RWPE2 (cell line): Measurements from ENCODE around the gene TSTD1.
"Not testable (repeated sequence)": the region's sequence is repeated elsewhere in the genome, so short reads cannot be mapped to it uniquely, and the experiment has no call there.

ENCODE experiments used
- ATAC-seq: fragments of 200-7000 bp; cut with Tn5 transposase; 3 replicates; pipeline ENCODE4 v1.9.1; 2021; ENCODE audit warnings: low read depth
- DNase-seq: peaks from one replicate; pipeline ENCODE4 v3.0.0-alpha.2; 2020; ENCODE audit warnings: low spot score
- H3K27ac ChIP-seq: fragments of 450-650 bp; 2 replicates; pipeline ENCODE4 v1.5.1; 2017; ENCODE audit warnings: mild to moderate bottlenecking; ENCODE audit not compliant: poor library complexity, severe bottlenecking
- H3K27me3 ChIP-seq: fragments of 250-450 bp; sonication (Bioruptor Pico); 2 replicates; pipeline ENCODE4 v1.5.1; 2021; ENCODE audit warnings: mild to moderate bottlenecking, moderate library complexity; ENCODE audit not compliant: insufficient read depth, poor library complexity, severe bottlenecking
- H3K36me3 ChIP-seq: fragments of 250-450 bp; sonication (Bioruptor Pico); 2 replicates; pipeline ENCODE4 v1.5.1; 2020; ENCODE audit warnings: low read depth, mild to moderate bottlenecking, moderate library complexity
- H3K4me1 ChIP-seq: fragments of 250-450 bp; sonication (Bioruptor Pico); 2 replicates; pipeline ENCODE4 v1.5.1; 2021; ENCODE audit warnings: mild to moderate bottlenecking, moderate library complexity; ENCODE audit not compliant: insufficient read depth, poor library complexity, severe bottlenecking
- H3K4me3 ChIP-seq: fragments of 250-450 bp; sonication (Bioruptor Pico); 2 replicates; pipeline ENCODE4 v1.5.1; 2021; ENCODE audit warnings: mild to moderate bottlenecking, moderate library complexity; ENCODE audit not compliant: severe bottlenecking
- H3K9me3 ChIP-seq: fragments of 250-450 bp; sonication (Bioruptor Pico); 2 replicates; pipeline ENCODE4 v1.5.1; 2021; ENCODE audit warnings: mild to moderate bottlenecking, moderate library complexity; ENCODE audit not compliant: severe bottlenecking
- TF ChIP-seq, protein P1 (sequence below): fragments of 450-650 bp; IDR thresholded peaks from one replicate; pipeline ENCODE4 v1.5.1; 2017; ENCODE audit warnings: mild to moderate bottlenecking, moderate library complexity; ENCODE audit not compliant: poor library complexity, severe bottlenecking

The TSTD1 gene

DNA sequence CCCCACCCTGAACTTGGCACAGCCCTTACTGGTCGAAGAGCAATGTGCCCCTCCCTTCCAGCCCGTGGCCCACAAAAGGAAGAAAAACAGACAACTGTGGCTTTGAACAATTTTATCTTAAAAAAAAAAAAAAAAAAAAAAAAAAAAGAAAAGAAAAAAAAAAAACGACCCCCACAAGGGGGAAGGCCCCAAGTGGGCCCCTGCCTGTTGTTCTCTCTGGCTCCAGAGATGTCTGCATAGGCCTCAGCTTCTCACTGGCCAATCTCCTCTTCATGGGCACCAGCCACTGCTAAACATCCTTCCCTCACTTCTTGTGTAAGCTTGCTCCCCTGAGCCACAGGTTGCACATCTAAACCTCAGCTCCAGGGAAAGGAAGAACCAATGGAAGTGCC lies 386 bp upstream of the TSTD1 start:
- TF ChIP-seq, protein P1, sequence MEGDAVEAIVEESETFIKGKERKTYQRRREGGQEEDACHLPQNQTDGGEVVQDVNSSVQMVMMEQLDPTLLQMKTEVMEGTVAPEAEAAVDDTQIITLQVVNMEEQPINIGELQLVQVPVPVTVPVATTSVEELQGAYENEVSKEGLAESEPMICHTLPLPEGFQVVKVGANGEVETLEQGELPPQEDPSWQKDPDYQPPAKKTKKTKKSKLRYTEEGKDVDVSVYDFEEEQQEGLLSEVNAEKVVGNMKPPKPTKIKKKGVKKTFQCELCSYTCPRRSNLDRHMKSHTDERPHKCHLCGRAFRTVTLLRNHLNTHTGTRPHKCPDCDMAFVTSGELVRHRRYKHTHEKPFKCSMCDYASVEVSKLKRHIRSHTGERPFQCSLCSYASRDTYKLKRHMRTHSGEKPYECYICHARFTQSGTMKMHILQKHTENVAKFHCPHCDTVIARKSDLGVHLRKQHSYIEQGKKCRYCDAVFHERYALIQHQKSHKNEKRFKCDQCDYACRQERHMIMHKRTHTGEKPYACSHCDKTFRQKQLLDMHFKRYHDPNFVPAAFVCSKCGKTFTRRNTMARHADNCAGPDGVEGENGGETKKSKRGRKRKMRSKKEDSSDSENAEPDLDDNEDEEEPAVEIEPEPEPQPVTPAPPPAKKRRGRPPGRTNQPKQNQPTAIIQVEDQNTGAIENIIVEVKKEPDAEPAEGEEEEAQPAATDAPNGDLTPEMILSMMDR: no peak
- Histone ChIP-seq H3K4me3 (peak overlapping the region; percentile 89), H3K9me3 (no peaks in the 10 kb centered on the region), H3K27ac (no peak overlapping the region), H3K27me3 (no peaks in the 10 kb centered on the region), H3K4me1 (peaks cover 4% of the 10 kb centered on the region), H3K36me3 (peaks cover 42% of the 10 kb centered on the region)
- DNase-seq: no peak
- ATAC-seq: no peak

DNA sequence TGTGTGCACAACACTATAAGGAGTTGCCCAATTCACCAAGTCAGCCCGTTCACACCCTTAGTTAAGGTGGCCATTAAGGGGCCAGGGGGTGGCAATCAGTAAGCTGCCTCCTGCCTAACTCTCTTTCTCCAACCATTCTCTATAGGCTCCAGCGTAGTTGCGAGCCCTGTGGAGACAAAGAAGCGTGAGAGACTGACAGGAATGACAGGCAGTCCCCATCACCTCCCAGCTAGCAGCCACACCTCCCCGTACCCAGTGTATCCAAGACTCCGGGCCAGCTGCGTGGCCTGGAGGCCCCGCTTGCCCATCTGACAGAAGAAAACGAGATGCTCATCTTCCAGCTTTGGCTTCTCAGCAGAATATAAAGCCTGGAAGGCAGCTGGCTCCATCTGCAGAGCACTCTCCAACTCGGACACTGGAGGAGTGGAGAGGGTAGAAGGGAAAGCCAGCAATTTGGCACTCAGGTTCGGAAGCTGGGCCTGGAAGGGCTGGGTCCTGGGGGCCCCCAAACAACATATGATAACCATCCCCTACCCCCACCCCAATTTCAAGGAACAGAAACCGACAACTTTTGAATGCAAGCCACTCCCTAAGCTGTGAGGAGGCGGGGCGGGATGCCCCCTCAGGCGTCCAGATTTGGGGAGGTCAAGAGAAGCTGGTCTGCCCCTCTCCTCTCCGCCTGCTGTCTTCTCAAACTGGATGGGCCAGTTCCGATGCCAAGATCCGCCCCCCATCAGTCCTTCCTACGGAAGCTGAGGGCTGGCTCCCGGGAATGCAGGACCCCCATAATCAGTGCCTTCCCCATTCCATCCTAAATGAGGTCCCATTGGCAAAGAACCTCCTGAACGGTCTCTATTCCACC lies 872 bp downstream of the TSTD1 start:
- Histone ChIP-seq H3K27me3 (no peaks in the 10 kb centered on the region), H3K36me3 (peaks cover 38% of the 10 kb centered on the region), H3K27ac (peak overlapping the region; percentile 59), H3K4me3 (peak overlapping the region; percentile 89), H3K9me3 (no peaks in the 10 kb centered on the region), H3K4me1 (peaks cover 9% of the 10 kb centered on the region)
- ATAC-seq (peak; percentile 27), DNase-seq (no peak)
- TF ChIP-seq, protein P1: no peak

DNA sequence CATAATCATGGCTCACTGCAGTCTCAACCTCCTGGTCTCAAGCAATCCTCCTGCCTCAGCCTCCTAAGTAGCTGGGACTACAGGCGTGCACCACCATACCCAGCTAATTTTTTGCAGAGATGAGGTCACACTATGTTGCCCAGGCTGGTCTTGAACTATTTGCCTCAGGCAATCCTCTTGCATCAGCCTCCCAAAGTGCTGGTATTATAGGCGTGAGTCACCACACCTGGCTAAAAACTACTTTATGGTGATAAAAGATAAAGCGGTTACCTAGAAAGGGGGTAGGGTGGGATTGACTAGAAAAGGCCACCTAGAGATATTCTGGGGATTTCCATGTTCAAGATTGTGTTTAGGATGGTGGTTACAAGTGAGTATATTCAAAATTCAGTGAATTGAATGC lies 5.0 kb downstream of the TSTD1 start:
- H3K9me3 ChIP-seq: no peaks in the 10 kb centered on the region
- peaks cover 15% of the 10 kb centered on the region for H3K4me1 ChIP-seq
- no peaks in the 10 kb centered on the region for H3K27me3 ChIP-seq
- TF ChIP-seq, protein P1: no peak
- DNase-seq (no peak), ATAC-seq (peak; percentile 55; the same call in 1 of the 3 replicates)
- 0 out of 2 replicates have a peak, but pooled peaks cover 4% of the 10 kb centered on the region for H3K36me3 ChIP-seq
- H3K27ac ChIP-seq: peak overlapping the region; percentile 15
- no peak overlapping the region for H3K4me3 ChIP-seq

DNA sequence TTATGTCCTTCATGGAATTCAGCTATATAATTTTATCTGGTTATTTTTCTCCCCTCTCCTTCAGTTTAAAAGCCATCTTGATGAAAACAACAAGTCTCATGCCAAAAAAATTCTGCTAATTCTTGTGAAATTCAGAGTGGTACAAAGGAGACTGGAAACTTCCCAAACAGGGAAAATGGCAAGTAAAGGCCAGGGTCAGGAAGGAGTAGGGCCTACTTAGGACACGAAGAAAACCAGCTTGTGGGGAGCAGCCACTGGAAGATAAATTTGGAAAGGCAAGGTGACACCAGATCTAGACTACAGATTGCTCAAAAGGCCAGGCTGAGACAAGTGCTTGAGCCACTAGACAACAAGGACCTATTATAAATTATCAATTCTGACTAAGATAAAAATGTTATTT lies 6.4 kb downstream of the TSTD1 start:
- Histone ChIP-seq H3K27ac (peak overlapping the region; percentile 15), H3K36me3 (0 out of 2 replicates have a peak, but pooled peaks cover 4% of the 10 kb centered on the region), H3K4me1 (peaks cover 11% of the 10 kb centered on the region), H3K9me3 (no peaks in the 10 kb centered on the region), H3K27me3 (no peaks in the 10 kb centered on the region), H3K4me3 (no peak overlapping the region)
- ATAC-seq (no peak), DNase-seq (no peak)
- TF ChIP-seq, protein P1: no peak

DNA sequence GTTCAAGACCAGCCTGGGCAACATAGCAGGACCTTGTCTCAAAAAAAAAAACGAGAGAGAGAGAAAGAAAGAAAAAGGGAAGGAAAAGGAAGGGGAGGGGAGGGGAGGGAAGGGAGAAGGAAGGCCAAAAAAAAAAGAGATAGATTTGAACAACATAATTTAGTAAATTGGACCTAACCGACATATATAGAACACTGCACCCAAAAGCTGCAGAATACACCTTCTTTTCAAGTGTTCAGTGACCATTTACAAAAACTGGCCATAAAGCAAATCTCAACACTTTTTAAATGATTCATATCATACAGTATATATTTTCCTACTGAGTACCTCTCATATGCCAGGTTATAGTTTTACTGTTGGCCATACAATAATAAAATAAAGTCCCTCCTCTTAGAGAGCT lies 6.9 kb downstream of the TSTD1 start:
- H3K27me3 ChIP-seq: no peaks in the 10 kb centered on the region
- ATAC-seq: no peak
- peaks cover 11% of the 10 kb centered on the region for H3K4me1 ChIP-seq
- no peak overlapping the region for H3K4me3 ChIP-seq
- H3K27ac ChIP-seq: no peak overlapping the region
- no peak for DNase-seq
- no peaks in the 10 kb centered on the region for H3K9me3 ChIP-seq
- 0 out of 2 replicates have a peak, but pooled peaks cover 4% of the 10 kb centered on the region for H3K36me3 ChIP-seq
- TF ChIP-seq, protein P1: no peak

DNA sequence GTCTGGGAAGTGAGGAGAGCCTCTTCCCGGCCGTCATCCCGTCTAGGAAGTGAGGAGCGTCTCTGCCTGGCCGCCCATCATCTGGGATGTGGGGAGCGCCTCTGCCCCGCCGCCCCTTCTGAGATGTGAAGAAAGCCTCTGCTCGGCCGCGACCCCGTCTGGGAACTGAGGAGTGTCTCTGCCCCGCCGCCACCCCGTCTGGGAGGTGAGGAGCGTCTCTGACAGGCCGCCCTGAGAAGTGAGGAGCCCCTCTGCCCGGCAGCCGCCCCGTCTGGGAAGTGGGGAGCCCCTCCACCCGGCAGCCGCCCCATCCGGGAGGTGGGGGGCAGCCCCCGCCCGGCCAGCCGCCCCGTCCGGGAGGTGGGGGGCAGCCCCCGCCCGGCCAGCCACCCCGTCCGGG lies 9.3 kb downstream of the TSTD1 start:
- DNase-seq, H3K27ac ChIP-seq, H3K9me3 ChIP-seq, H3K27me3 ChIP-seq, H3K4me3 ChIP-seq, ATAC-seq, H3K36me3 ChIP-seq: not testable (repeated sequence)
- peaks cover 11% of the 10 kb centered on the region for H3K4me1 ChIP-seq

DNA sequence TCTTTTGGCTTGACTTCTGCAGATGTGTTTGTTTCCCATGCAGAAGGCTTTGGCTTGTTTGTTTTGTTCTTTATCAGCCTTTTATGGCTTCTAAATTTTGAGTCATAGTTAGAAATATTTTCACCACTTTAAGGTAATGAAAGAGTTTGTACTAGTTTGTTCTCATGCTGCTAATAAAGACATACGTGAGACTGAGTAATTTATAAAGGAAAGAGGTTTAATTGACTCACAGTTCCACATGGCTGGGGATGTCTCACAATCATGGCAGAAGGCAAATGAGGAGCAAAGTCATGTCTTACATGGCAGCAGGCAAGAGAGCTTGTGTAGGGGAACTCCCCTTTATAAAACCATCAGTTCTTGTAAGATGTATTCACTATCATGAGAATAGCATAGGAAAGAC lies 11.8 kb downstream of the TSTD1 start:
- not testable (repeated sequence) for H3K4me1 ChIP-seq, H3K4me3 ChIP-seq, H3K36me3 ChIP-seq, DNase-seq, H3K27me3 ChIP-seq, H3K27ac ChIP-seq, H3K9me3 ChIP-seq
- peak; percentile 41 for ATAC-seq
